Peyer's patch (tissue), 4 donors: ENCODE data around the gene HS3ST3B1. TPM values are rescaled to one million over a fixed set of nuclear protein-coding genes. Genes with fewer than 3 reads are reported as not detected.

Experiments
- DNase-seq, 3 donors: peaks; one replicate each; pipeline ENCODE4 v3.0.0-alpha.2; 2017 to 2019
- H3K27ac ChIP-seq, 4 donors: fragments of 200-600 bp; sonication (generic); one replicate each; pipeline ENCODE4 v1.5.1; 2016 to 2019
- H3K27me3 ChIP-seq, 2 donors: fragments of 200-600 bp; sonication (generic); one replicate each; pipeline ENCODE4 v1.5.1; 2019
- H3K36me3 ChIP-seq, 3 donors: fragments of 200-600 bp; sonication (generic); one replicate each; pipeline ENCODE4 v1.5.1; 2016 to 2019
- H3K4me1 ChIP-seq, 4 donors: fragments of 200-600 bp; sonication (generic); one replicate each; pipeline ENCODE4 v1.5.1; 2016 to 2019
- H3K4me3 ChIP-seq, 4 donors: fragments of 200-600 bp; sonication (generic); 1 replicate in 3 of 4; 2 replicates in 1 of 4; pipeline ENCODE4 v1.5.1; 2016 to 2019; ENCODE audit warnings: mild to moderate bottlenecking in 1 of 4
- H3K9me3 ChIP-seq, 4 donors: fragments of 200-600 bp; sonication (generic); one replicate each; pipeline ENCODE4 v1.5.1; 2016 to 2019; ENCODE audit warnings: mild to moderate bottlenecking in 1 of 4
- POLR2A ChIP-seq, 2 donors: fragments of 450-650 bp; IDR thresholded peaks; one replicate each; pipeline ENCODE4 v1.5.1; 2017; ENCODE audit warnings: antibody characterized with exemption in 2 of 2, mild to moderate bottlenecking in 2 of 2, moderate library complexity in 2 of 2
- total RNA-seq, 4 donors: library from RNA; depleted of rRNA; stranded (reverse); fragments of >200 nt; gene quantifications; one replicate each; pipeline ENCODE4 v1.1.0, GENCODE V29; 2016
- TF ChIP-seq, protein P1 (sequence below), 6 experiments: fragments of 450-650 bp in 4 of 6; fragments of 200-600 bp in 2 of 6; sonication (generic) in 1 of 6; IDR thresholded peaks; one replicate each; pipeline ENCODE4 v1.5.1; 2017 to 2019; ENCODE audit warnings: antibody characterized with exemption in 6 of 6, mild to moderate bottlenecking in 3 of 6, moderate library complexity in 1 of 6

The HS3ST3B1 gene
- total RNA-seq, 4 donors from 2014 or later, result 2.1 to 5.4 (median 3.3) TPM

GRCh38 chr17:14295676-14296075 is 5.2 kb upstream of the HS3ST3B1 start:
- no peak for DNase-seq
- Histone ChIP-seq H3K36me3 (no peaks in the 10 kb centered on the region), H3K4me1 (peaks cover 0 to 38% (median 2%) of the 10 kb centered on the region in 4 donors), H3K27me3 (peaks cover 0 to 32% of the 10 kb centered on the region in 2 donors), H3K9me3 (no peaks in the 10 kb centered on the region), H3K27ac (no peak overlapping the region), H3K4me3 (no peak overlapping the region)
- no peak for TF ChIP-seq POLR2A (IDR thresholded peaks at IDR 0.05)
- TF ChIP-seq, protein P1, sequence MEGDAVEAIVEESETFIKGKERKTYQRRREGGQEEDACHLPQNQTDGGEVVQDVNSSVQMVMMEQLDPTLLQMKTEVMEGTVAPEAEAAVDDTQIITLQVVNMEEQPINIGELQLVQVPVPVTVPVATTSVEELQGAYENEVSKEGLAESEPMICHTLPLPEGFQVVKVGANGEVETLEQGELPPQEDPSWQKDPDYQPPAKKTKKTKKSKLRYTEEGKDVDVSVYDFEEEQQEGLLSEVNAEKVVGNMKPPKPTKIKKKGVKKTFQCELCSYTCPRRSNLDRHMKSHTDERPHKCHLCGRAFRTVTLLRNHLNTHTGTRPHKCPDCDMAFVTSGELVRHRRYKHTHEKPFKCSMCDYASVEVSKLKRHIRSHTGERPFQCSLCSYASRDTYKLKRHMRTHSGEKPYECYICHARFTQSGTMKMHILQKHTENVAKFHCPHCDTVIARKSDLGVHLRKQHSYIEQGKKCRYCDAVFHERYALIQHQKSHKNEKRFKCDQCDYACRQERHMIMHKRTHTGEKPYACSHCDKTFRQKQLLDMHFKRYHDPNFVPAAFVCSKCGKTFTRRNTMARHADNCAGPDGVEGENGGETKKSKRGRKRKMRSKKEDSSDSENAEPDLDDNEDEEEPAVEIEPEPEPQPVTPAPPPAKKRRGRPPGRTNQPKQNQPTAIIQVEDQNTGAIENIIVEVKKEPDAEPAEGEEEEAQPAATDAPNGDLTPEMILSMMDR (IDR thresholded peaks at IDR 0.05), result no peak

DNA sequence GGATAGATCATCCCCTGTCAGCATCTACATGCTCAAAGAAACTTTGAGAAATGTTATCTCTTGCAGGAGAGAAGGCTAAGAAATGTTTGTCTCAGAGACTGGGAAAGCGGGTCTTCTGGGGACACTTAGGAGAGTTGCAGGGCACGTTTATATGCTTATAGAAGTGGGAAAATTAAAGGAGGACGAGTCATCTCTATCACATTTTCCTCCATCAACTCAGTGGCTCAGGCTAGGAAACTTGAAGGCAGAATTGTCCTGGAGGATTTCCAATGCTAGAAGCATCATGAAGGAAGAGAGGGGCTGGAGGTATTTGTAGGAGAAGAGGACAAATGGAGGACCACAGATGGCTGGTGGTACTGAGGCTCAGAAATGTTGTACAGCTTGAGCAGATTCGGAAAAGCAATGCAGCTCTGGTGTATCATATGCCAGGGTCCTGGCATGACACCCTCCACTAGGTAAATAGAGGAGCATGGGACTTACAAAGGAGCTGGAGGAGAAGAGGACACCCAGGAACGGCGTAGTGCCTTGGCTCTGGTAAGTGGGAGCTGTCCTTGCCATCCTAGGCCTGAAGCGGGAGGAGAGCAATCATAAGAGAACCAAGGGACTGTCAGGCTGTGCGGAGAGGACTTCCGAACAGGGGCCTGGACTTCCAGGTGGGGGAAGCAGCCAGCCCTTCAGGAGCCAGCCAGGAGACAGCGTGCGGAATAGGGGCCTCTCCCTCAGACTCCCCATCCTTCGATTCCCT is 4.5 kb upstream of the HS3ST3B1 start:
- H3K36me3 ChIP-seq, result no peaks in the 10 kb centered on the region
- no peaks in the 10 kb centered on the region for H3K9me3 ChIP-seq
- TF ChIP-seq POLR2A (IDR thresholded peaks at IDR 0.05), result no peak
- TF ChIP-seq, protein P1 (IDR thresholded peaks at IDR 0.05), result no peak
- peaks cover 0 to 41% (median 2%) of the 10 kb centered on the region in 4 donors for H3K4me1 ChIP-seq
- peaks cover 0 to 32% of the 10 kb centered on the region in 2 donors for H3K27me3 ChIP-seq
- DNase-seq, result no peak
- no peak overlapping the region for H3K27ac ChIP-seq
- H3K4me3 ChIP-seq, result no peak overlapping the region

GRCh38 chr17:14297161-14297851 is 3.6 kb upstream of the HS3ST3B1 start:
- Histone ChIP-seq H3K9me3 (no peaks in the 10 kb centered on the region), H3K4me1 (peaks cover 0 to 48% (median 2%) of the 10 kb centered on the region in 4 donors), H3K27ac (peak overlapping the region in 1 of 4 donors; percentile 31), H3K27me3 (peaks cover 0 to 32% of the 10 kb centered on the region in 2 donors), H3K4me3 (peak overlapping the region; percentile 23 to 55 (median 46)), H3K36me3 (no peaks in the 10 kb centered on the region)
- peak in 2 of 3 donors; percentile 51 to 77 for DNase-seq
- no peak for TF ChIP-seq POLR2A (IDR thresholded peaks at IDR 0.05)
- TF ChIP-seq, protein P1 (IDR thresholded peaks at IDR 0.05), result peak in 4 of 6 experiments; percentile 21 to 49 (median 42)

DNA sequence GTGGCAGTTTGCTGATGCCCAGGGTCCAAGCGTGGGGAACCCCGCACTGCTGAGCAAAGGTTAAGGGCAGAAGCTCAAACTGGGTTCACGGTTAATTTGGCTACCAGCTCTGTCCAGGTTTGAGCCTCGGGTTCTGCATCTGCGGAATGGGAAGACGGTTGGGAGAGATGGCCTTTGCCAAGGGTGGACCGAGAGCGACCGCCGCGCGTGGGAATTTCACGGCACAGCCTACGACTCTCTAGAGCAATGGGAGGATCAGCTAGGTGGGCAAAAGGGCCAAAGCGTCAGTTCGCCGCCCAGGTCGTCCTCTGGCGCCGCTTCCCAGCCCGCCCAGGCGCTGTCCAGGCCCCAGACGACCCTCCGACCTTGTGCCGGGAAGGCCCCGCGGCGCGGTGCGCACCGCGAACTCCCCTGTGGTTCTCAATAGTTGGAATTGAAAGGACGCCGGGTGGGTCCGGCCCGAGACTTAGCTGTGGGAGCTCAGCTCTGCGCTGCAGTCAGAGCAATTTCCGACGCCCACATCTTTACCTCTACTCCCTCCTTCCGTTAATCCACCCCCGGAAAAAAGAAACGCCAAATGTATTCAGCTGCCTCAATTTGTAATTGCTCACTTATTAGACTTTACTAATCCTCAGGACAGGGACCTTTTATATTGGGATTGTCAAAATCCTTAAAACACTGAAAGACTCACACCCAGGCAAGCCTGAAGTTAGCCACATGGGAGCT is 2.5 kb upstream of the HS3ST3B1 start:
- peaks cover 0 to 37% of the 10 kb centered on the region in 2 donors for H3K27me3 ChIP-seq
- H3K9me3 ChIP-seq, result no peaks in the 10 kb centered on the region
- H3K4me3 ChIP-seq, result no peak overlapping the region
- peaks cover 0 to 54% (median 2%) of the 10 kb centered on the region in 4 donors for H3K4me1 ChIP-seq
- H3K36me3 ChIP-seq, result no peaks in the 10 kb centered on the region
- TF ChIP-seq, protein P1 (IDR thresholded peaks at IDR 0.05), result no peak
- TF ChIP-seq POLR2A (IDR thresholded peaks at IDR 0.05), result no peak
- DNase-seq, result no peak
- no peak overlapping the region for H3K27ac ChIP-seq

DNA sequence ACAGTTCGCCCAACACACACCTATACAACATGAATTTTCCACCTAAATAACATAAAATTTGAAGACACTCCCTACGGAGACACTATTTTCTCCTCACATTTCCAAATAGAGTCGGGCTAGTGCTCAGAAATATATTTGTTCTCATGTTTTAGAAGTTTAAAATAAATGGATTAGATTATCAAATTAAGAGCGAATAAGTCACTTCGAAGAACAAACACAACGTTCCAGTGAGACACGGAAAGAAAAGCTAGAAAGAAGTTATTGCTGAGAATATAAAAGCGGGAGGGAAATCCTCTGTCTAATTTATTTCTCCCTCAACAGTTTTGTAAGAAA is 2.0 kb upstream of the HS3ST3B1 start:
- DNase-seq, result no peak
- peaks cover 0 to 43% of the 10 kb centered on the region in 2 donors for H3K27me3 ChIP-seq
- H3K27ac ChIP-seq, result peak overlapping the region in 1 of 4 donors; percentile 54
- TF ChIP-seq, protein P1 (IDR thresholded peaks at IDR 0.05), result no peak
- no peaks in the 10 kb centered on the region for H3K36me3 ChIP-seq
- peaks cover 0 to 59% (median 2%) of the 10 kb centered on the region in 4 donors for H3K4me1 ChIP-seq
- H3K4me3 ChIP-seq, result peak overlapping the region in 2 of 4 donors; percentile 64 to 77
- no peaks in the 10 kb centered on the region for H3K9me3 ChIP-seq
